ENCODE data around the gene ICOS. TPM values are rescaled to one million over a fixed set of nuclear protein-coding genes. Genes with fewer than 3 reads are reported as not detected.

The ICOS gene
- total RNA-seq, 1 experiment from 2014 or later = not detected

DNA sequence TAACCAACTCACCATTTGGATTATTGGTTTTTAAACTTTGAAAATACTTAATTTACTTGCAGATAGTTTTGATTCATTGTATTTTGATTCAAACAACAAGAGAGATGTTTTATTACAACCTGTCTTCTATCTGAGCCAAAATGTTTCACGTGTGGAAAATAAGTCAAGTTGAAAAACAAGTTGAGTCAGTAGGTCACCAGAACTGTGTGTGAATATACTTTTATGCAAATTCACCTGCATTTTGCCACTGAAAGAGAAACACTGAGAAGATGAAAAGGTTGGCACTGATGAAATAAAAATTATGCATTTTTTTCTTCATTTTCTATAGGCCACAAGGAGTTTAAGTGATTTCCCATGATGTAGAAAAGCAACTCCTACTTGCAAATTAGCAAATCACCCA lies 68.3 kb downstream of the ICOS start:
- ChIA-PET POLR2A (no interaction called here), CTCF (no interaction called here)
- H3K9me3 Mint-ChIP-seq (ENCODE audit: unreplicated experiment) = peaks cover 7% of the 10 kb centered on the region
- Histone ChIP-seq H3K36me3 (ENCODE audit: control insufficient read depth, insufficient read depth, low read length) (no peaks in the 10 kb centered on the region), H3K27me3 (replicated peaks; ENCODE audit: control insufficient read depth, insufficient read depth, low read length) (no peaks in the 10 kb centered on the region), H3K4me1 (no peaks in the 10 kb centered on the region), H3K4me3 (ENCODE audit: low read depth, low read length) (no peak overlapping the region), H3K9me3 (no peaks in the 10 kb centered on the region)
- H3K36me3 Mint-ChIP-seq (ENCODE audit: insufficient read depth, unreplicated experiment) = no peaks in the 10 kb centered on the region
- peaks cover 28% of the 10 kb centered on the region for H3K27me3 Mint-ChIP-seq (ENCODE audit: insufficient read depth, unreplicated experiment)
- H3K4me3 Mint-ChIP-seq (ENCODE audit: unreplicated experiment) = no peak overlapping the region
- no peak overlapping the region for H3K27ac Mint-ChIP-seq (ENCODE audit: unreplicated experiment)
- DNase-seq = no peak
- H3K4me1 Mint-ChIP-seq (ENCODE audit: low read depth, unreplicated experiment) = no peaks in the 10 kb centered on the region
- intact Hi-C loops (cut with micrococcal nuclease; ENCODE audit: unreplicated experiment) = no loop called here
- TF ChIP-seq, protein P1, sequence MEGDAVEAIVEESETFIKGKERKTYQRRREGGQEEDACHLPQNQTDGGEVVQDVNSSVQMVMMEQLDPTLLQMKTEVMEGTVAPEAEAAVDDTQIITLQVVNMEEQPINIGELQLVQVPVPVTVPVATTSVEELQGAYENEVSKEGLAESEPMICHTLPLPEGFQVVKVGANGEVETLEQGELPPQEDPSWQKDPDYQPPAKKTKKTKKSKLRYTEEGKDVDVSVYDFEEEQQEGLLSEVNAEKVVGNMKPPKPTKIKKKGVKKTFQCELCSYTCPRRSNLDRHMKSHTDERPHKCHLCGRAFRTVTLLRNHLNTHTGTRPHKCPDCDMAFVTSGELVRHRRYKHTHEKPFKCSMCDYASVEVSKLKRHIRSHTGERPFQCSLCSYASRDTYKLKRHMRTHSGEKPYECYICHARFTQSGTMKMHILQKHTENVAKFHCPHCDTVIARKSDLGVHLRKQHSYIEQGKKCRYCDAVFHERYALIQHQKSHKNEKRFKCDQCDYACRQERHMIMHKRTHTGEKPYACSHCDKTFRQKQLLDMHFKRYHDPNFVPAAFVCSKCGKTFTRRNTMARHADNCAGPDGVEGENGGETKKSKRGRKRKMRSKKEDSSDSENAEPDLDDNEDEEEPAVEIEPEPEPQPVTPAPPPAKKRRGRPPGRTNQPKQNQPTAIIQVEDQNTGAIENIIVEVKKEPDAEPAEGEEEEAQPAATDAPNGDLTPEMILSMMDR (IDR thresholded peaks at IDR 0.05; ENCODE audit: insufficient read depth in 1 of 2, low read depth in 1 of 2, low read length in 1 of 2, severe bottlenecking in 1 of 2, unreplicated experiment in 1 of 2) = no peak
- no TSS peak for BruUV-seq (replicated peaks)

DNA sequence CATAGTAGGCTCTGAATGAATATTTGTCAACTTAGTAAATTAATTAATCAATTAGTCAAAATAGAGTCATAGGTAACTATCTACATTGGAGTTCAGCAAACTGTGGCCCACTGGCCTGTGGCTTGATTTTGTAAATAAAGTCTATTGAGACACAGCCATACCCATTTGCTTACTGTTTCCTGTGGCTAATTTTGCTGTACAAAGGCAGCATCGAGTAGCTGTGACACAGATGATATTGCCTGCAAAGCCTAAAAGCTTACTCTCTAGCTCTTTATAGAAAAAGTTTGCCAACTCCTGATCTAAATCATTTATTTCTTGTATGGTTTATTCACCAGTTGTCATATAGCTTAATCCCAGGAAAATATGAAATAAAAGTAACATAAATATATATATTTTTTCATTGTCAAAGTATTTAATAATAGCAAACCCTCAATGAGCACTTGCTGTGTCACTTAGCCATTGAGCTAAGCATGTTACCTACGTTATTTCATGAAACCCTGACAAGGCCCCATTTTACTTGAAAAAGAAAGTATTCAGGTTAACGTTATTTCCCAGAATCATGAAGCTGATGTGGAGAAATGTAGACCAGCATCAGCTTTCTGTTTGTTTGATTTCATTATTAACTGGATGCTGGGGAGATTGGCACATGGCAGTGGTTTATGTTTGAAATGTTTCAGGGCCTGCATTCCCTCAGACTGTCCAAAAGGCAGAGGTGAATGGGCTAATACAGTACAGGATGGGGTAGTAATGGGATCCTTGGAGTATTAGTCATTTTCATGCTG lies 69.6 kb downstream of the ICOS start:
- Mint-ChIP-seq H3K36me3 (ENCODE audit: insufficient read depth, unreplicated experiment) (no peaks in the 10 kb centered on the region), H3K27ac (ENCODE audit: unreplicated experiment) (no peak overlapping the region), H3K9me3 (ENCODE audit: unreplicated experiment) (peaks cover 7% of the 10 kb centered on the region), H3K27me3 (ENCODE audit: insufficient read depth, unreplicated experiment) (peaks cover 28% of the 10 kb centered on the region), H3K4me3 (ENCODE audit: unreplicated experiment) (no peak overlapping the region), H3K4me1 (ENCODE audit: low read depth, unreplicated experiment) (no peaks in the 10 kb centered on the region)
- BruUV-seq (replicated peaks) = no TSS peak
- no peaks in the 10 kb centered on the region for H3K36me3 ChIP-seq (ENCODE audit: control insufficient read depth, insufficient read depth, low read length)
- H3K9me3 ChIP-seq = no peaks in the 10 kb centered on the region
- TF ChIP-seq, protein P1 (IDR thresholded peaks at IDR 0.05; ENCODE audit: insufficient read depth in 1 of 2, low read depth in 1 of 2, low read length in 1 of 2, severe bottlenecking in 1 of 2, unreplicated experiment in 1 of 2) = no peak
- no peak overlapping the region for H3K4me3 ChIP-seq (ENCODE audit: low read depth, low read length)
- POLR2A ChIA-PET = no interaction called here
- no peak for DNase-seq
- H3K4me1 ChIP-seq = no peaks in the 10 kb centered on the region
- intact Hi-C loops (cut with micrococcal nuclease; ENCODE audit: unreplicated experiment) = no loop called here
- H3K27me3 ChIP-seq (replicated peaks; ENCODE audit: control insufficient read depth, insufficient read depth, low read length) = no peaks in the 10 kb centered on the region
- CTCF ChIA-PET = no interaction called here

DNA sequence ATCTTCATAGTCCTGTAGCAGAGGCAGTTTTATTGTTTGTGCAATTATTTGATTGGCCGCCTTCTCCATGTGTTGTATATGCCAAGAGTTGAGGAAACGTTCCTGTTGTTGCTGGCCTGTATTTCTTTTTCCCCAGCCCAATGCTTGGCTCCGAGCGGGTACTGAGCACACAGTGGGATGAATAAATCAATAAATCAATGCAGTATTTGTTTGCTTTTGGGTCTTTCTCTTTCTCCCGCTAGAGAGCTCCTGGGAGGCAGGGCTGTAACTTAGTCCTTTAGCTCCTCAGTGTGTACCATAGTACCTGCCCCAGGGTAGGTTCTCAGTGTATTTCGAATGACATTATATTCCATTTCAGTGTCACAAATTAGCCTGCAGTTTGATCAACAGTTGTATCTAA lies 71.8 kb downstream of the ICOS start:
- no peak overlapping the region for H3K4me3 Mint-ChIP-seq (ENCODE audit: unreplicated experiment)
- no peaks in the 10 kb centered on the region for H3K4me1 ChIP-seq
- peaks cover 29% of the 10 kb centered on the region for H3K27me3 Mint-ChIP-seq (ENCODE audit: insufficient read depth, unreplicated experiment)
- no peaks in the 10 kb centered on the region for H3K36me3 Mint-ChIP-seq (ENCODE audit: insufficient read depth, unreplicated experiment)
- H3K4me3 ChIP-seq (ENCODE audit: low read depth, low read length) = no peak overlapping the region
- no peaks in the 10 kb centered on the region for H3K9me3 ChIP-seq
- ChIA-PET CTCF (no interaction called here), POLR2A (no interaction called here)
- no peaks in the 10 kb centered on the region for H3K36me3 ChIP-seq (ENCODE audit: control insufficient read depth, insufficient read depth, low read length)
- H3K9me3 Mint-ChIP-seq (ENCODE audit: unreplicated experiment) = peaks cover 7% of the 10 kb centered on the region
- H3K4me1 Mint-ChIP-seq (ENCODE audit: low read depth, unreplicated experiment) = peaks cover 7% of the 10 kb centered on the region
- BruUV-seq (replicated peaks) = no TSS peak
- DNase-seq = no peak
- TF ChIP-seq, protein P1 (IDR thresholded peaks at IDR 0.05; ENCODE audit: insufficient read depth in 1 of 2, low read depth in 1 of 2, low read length in 1 of 2, severe bottlenecking in 1 of 2, unreplicated experiment in 1 of 2) = no peak
- intact Hi-C loops (cut with micrococcal nuclease; ENCODE audit: unreplicated experiment) = no loop called here
- H3K27ac Mint-ChIP-seq (ENCODE audit: unreplicated experiment) = no peak overlapping the region
- no peaks in the 10 kb centered on the region for H3K27me3 ChIP-seq (replicated peaks; ENCODE audit: control insufficient read depth, insufficient read depth, low read length)

All from Caco-2 (cell line).